Thyroid gland (tissue), 4 donors: Measurements from ENCODE around the gene FAM120A.

Source experiments
- POLR2A ChIP-seq, 2 donors: fragments of 450-650 bp; IDR thresholded peaks; one replicate each; pipeline ENCODE4 v1.6.1; 2017; ENCODE audit warnings: antibody characterized with exemption in 2 of 2, mild to moderate bottlenecking in 2 of 2, moderate library complexity in 1 of 2
- TF ChIP-seq, protein P1 (sequence below), 6 experiments: fragments of 200-600 bp in 3 of 6; fragments of 450-650 bp in 3 of 6; sonication (generic) in 3 of 6; IDR thresholded peaks; one replicate each; pipeline ENCODE4 v1.5.1; 2016 to 2019; ENCODE audit warnings: antibody characterized with exemption in 6 of 6, mild to moderate bottlenecking in 2 of 6, inconsistent platforms in 1 of 6, moderate library complexity in 1 of 6

DNA sequence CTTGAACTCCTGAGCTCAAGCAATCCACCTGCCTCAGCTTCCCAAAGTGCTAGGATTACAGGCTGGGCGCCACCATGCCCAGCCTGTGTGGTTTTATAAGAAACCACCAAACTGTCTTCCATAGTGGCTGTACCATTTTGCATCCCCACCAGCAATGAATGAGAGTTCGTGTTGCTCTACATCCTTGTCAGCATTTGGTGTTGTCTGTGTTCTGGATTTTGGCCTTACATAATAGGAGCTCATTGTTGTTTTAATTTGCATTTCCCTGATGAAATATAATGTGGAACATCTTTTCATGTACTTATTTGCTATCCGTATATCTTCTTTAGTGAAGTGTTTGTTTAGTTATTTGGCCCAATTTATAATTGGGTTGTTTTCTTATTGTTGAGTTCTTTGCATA lies 154.7 kb downstream of the FAM120A start:
- TF ChIP-seq, protein P1, sequence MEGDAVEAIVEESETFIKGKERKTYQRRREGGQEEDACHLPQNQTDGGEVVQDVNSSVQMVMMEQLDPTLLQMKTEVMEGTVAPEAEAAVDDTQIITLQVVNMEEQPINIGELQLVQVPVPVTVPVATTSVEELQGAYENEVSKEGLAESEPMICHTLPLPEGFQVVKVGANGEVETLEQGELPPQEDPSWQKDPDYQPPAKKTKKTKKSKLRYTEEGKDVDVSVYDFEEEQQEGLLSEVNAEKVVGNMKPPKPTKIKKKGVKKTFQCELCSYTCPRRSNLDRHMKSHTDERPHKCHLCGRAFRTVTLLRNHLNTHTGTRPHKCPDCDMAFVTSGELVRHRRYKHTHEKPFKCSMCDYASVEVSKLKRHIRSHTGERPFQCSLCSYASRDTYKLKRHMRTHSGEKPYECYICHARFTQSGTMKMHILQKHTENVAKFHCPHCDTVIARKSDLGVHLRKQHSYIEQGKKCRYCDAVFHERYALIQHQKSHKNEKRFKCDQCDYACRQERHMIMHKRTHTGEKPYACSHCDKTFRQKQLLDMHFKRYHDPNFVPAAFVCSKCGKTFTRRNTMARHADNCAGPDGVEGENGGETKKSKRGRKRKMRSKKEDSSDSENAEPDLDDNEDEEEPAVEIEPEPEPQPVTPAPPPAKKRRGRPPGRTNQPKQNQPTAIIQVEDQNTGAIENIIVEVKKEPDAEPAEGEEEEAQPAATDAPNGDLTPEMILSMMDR (IDR thresholded peaks at IDR 0.05), result no peak
- TF ChIP-seq POLR2A (IDR thresholded peaks at IDR 0.05), result no peak
